Lung (tissue), 12 donors: ENCODE data around the gene RNFT2. TPM values are rescaled to one million over a fixed set of nuclear protein-coding genes. Genes with fewer than 3 reads are reported as not detected.

Source experiments
- ATAC-seq: fragments of 200-7000 bp; cut with Tn5 transposase; one replicate; pipeline ENCODE4 v1.9.1; 2020; ENCODE audit warnings: moderate number of reproducible peaks; ENCODE audit not compliant: insufficient read depth, low FRiP score
- DNase-seq, 3 donors: peaks; one replicate each; pipeline ENCODE4 v3.0.0-alpha.2; 2013 to 2017
- H3K27ac ChIP-seq, 2 donors: one replicate each; pipeline ENCODE4 v1.5.1; 2013; ENCODE audit warnings: mild to moderate bottlenecking in 2 of 2, moderate library complexity in 2 of 2, control low read depth in 1 of 2, inconsistent platforms in 1 of 2, low read depth in 1 of 2, low read length in 1 of 2
- H3K27me3 ChIP-seq, 3 donors: one replicate each; pipeline ENCODE4 v1.5.1; 2013; ENCODE audit warnings: low read length in 2 of 3; ENCODE audit not compliant: control insufficient read depth in 3 of 3, insufficient read depth in 3 of 3
- H3K36me3 ChIP-seq, 4 donors: one replicate each; pipeline ENCODE4 v1.5.1; 2013; ENCODE audit warnings: low read length in 4 of 4, mild to moderate bottlenecking in 1 of 4, moderate library complexity in 1 of 4; ENCODE audit not compliant: control insufficient read depth in 4 of 4, insufficient read depth in 4 of 4
- H3K4me1 ChIP-seq, 5 donors: one replicate each; pipeline ENCODE4 v1.5.1; 2013; ENCODE audit warnings: low read length in 5 of 5, mild to moderate bottlenecking in 2 of 5, moderate library complexity in 1 of 5; ENCODE audit not compliant: control insufficient read depth in 5 of 5, insufficient read depth in 5 of 5
- H3K4me3 ChIP-seq: one replicate; pipeline ENCODE4 v1.5.1; 2013; ENCODE audit warnings: mild to moderate bottlenecking, control low read depth, moderate library complexity
- H3K9ac ChIP-seq, 2 donors: one replicate each; pipeline ENCODE4 v1.5.1; 2013; ENCODE audit warnings: low read length in 2 of 2, control low read depth in 1 of 2; ENCODE audit not compliant: insufficient read depth in 1 of 2
- H3K9me3 ChIP-seq, 4 donors: one replicate each; pipeline ENCODE4 v1.5.1; 2013; ENCODE audit warnings: low read length in 3 of 4, mild to moderate bottlenecking in 1 of 4, moderate library complexity in 1 of 4; ENCODE audit not compliant: control insufficient read depth in 4 of 4, insufficient read depth in 3 of 4
- WGBS, 2 donors: extraction: QIAGEN DNeasy Blood & Tissue Kit; methylation state at CpG; one replicate each; pipeline ENCODE4 v1.1.7; 2013; 5-methylcytosine and 5-hydroxymethylcytosine counted together
- polyA plus RNA-seq, 2 donors: library from polyadenylated mRNA; stranded (reverse); fragments of 200-250 nt; gene quantifications; one replicate each; pipeline ENCODE4 v1.2.1, GENCODE V29; 2013
- total RNA-seq, 2 donors: library from RNA; depleted of rRNA in 1 of 2; stranded (reverse); fragments of >200 nt in 1 of 2; gene quantifications; one replicate each; pipeline ENCODE4 v1.2.1, GENCODE V29; 2014 to 2021
- TF ChIP-seq, protein P1 (sequence below): IDR thresholded peaks from 2 replicates; pipeline ENCODE4 v1.5.1; 2012; ENCODE audit warnings: mild to moderate bottlenecking; ENCODE audit errors: control extremely low read depth, extremely low read depth
- donor health status: control.
- donor health status: control.
- donor health status: Bipolar disorder and iron deficiency.
- donor health status: healthy.
- donor health status: DM: yes; HTN: yes; CAD: no.

The RNFT2 gene
- total and polyA plus RNA-seq, 4 donors = 0.37 to 4.9 (median 2.2) TPM

GRCh38 chr12:116759783-116760621 is 21.9 kb downstream of the RNFT2 start:
- Histone ChIP-seq H3K4me1 (peaks cover 0 to 3% (median 0%) of the 10 kb centered on the region in 5 donors), H3K9me3 (no peaks in the 10 kb centered on the region), H3K27ac (no peak overlapping the region), H3K4me3 (no peak overlapping the region), H3K9ac (no peak overlapping the region), H3K27me3 (no peaks in the 10 kb centered on the region), H3K36me3 (peaks cover 0 to 1% (median 0%) of the 10 kb centered on the region in 4 donors)
- WGBS, 2 donors = 71 to 81% methylated on average over 22 of the region's 22 CpGs
- DNase-seq (peak in 2 of 3 donors; percentile 37 to 55), ATAC-seq (no peak)
- TF ChIP-seq, protein P1, sequence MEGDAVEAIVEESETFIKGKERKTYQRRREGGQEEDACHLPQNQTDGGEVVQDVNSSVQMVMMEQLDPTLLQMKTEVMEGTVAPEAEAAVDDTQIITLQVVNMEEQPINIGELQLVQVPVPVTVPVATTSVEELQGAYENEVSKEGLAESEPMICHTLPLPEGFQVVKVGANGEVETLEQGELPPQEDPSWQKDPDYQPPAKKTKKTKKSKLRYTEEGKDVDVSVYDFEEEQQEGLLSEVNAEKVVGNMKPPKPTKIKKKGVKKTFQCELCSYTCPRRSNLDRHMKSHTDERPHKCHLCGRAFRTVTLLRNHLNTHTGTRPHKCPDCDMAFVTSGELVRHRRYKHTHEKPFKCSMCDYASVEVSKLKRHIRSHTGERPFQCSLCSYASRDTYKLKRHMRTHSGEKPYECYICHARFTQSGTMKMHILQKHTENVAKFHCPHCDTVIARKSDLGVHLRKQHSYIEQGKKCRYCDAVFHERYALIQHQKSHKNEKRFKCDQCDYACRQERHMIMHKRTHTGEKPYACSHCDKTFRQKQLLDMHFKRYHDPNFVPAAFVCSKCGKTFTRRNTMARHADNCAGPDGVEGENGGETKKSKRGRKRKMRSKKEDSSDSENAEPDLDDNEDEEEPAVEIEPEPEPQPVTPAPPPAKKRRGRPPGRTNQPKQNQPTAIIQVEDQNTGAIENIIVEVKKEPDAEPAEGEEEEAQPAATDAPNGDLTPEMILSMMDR = no peak

GRCh38 chr12:116760622-116761020 is 22.5 kb downstream of the RNFT2 start:
- no peaks in the 10 kb centered on the region for H3K27me3 ChIP-seq
- DNase-seq (no peak), ATAC-seq (no peak)
- H3K36me3 ChIP-seq = peaks cover 0 to 1% (median 0%) of the 10 kb centered on the region in 4 donors
- TF ChIP-seq, protein P1 = no peak
- H3K4me3 ChIP-seq = no peak overlapping the region
- no peak overlapping the region for H3K27ac ChIP-seq
- WGBS, 2 donors = 95 to 96% methylated on average over 11 of the region's 11 CpGs
- H3K9me3 ChIP-seq = no peaks in the 10 kb centered on the region
- peaks cover 0 to 3% (median 0%) of the 10 kb centered on the region in 5 donors for H3K4me1 ChIP-seq
- H3K9ac ChIP-seq = no peak overlapping the region

DNA sequence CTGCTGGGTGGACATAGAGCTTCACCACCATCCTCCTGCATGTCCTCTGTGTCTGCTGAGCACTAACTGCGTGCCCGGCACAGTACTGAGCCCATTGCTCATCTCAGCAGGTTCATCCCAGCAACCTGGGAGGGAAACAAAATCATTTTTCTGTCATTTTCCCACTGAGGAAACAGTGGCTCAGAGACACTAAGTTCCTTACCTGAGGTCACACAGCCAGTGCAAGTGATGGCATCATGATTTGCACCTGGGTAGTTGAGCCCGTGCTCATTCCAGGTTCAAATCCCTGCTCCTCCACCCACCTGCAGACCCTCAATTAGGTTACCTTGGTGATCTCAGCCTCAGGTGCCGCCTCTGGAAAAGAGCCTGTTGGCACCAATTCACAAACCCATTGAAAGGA is 23.4 kb downstream of the RNFT2 start:
- WGBS, 2 donors = 95 to 96% methylated on average over 4 of the region's 4 CpGs
- Histone ChIP-seq H3K36me3 (peaks cover 0 to 1% (median 0%) of the 10 kb centered on the region in 4 donors), H3K27me3 (no peaks in the 10 kb centered on the region), H3K4me3 (no peak overlapping the region), H3K27ac (no peak overlapping the region), H3K9me3 (no peaks in the 10 kb centered on the region), H3K4me1 (peaks cover 0 to 3% (median 0%) of the 10 kb centered on the region in 5 donors), H3K9ac (no peak overlapping the region)
- DNase-seq = no peak
- TF ChIP-seq, protein P1 = no peak
- ATAC-seq = no peak
